HepG2 (cell line): Measurements from ENCODE around the gene SMYD1. TPM values are rescaled to one million over a fixed set of nuclear protein-coding genes. Genes with fewer than 3 reads are reported as not detected.

Source experiments
- ATAC-seq: fragments of 200-7000 bp; cut with Tn5 transposase; 3 replicates; pipeline ENCODE4 v1.9.1; 2020; ENCODE audit warnings: mild to moderate bottlenecking, moderate library complexity
- BruUV-seq: library from RNA; stranded (reverse); fragments of 400-500 nt; replicated peaks from 2 replicates; lab custom pipeline; 2021; lab: Mats Ljungman, UMichigan
- CTCF ChIA-PET: fragments of 300-600 bp; formaldehyde crosslinking; extraction: SDS; loops from one replicate; lab custom pipeline; 2021; ENCODE audit warnings: low total read pairs, inconsistent platforms, low intra/inter-chr PET ratio; lab: Yijun Ruan, JAX
- POLR2A ChIA-PET: fragments of 350-600 bp; sonication (Branson Sonifier 250); formaldehyde crosslinking; loops from one replicate; lab custom pipeline; 2020; ENCODE audit warnings: antibody characterized with exemption, inconsistent platforms; lab: Yijun Ruan, JAX
- DNase-seq: peaks from one replicate; pipeline ENCODE4 v3.0.0-alpha.2; 2015; ENCODE audit warnings: low spot score
- FAIRE-seq: peaks from 3 replicates; lab custom pipeline; 2011; peaks lifted over from hg19 to GRCh38; lab: Jason Lieb, UNC
- H2AFZ ChIP-seq: one replicate; pipeline ENCODE4 v1.6.1; 2011; ENCODE audit warnings: low read length, inconsistent platforms
- H3K27ac ChIP-seq: fragments of 300-600 bp; 3 replicates; pipeline ENCODE4 v1.8.0; 2011; ENCODE audit warnings: mixed run types, mild to moderate bottlenecking, mixed read lengths, low read length, inconsistent platforms; ENCODE audit not compliant: insufficient read depth; ENCODE audit errors: extremely low read length
- H3K27me3 ChIP-seq, 2 experiments: fragments of 200-600 bp in 1 of 2; 2 replicates in 1 of 2; 3 replicates in 1 of 2; pipeline versions ENCODE4 v1.6.0 to v1.8.0; 2011; ENCODE audit warnings: low read length in 2 of 2, mild to moderate bottlenecking in 2 of 2, moderate library complexity in 2 of 2, inconsistent platforms in 1 of 2; ENCODE audit not compliant: insufficient read depth in 2 of 2, control insufficient read depth in 1 of 2
- H3K36me3 ChIP-seq, 2 experiments: fragments of 200-600 bp in 1 of 2; replicated peaks in 1 of 2; 2 replicates in 1 of 2; 3 replicates in 1 of 2; pipeline versions ENCODE4 v1.5.1 to v1.8.0; 2011; ENCODE audit warnings: low read length in 2 of 2, inconsistent platforms in 1 of 2; ENCODE audit not compliant: insufficient read depth in 2 of 2, control insufficient read depth in 1 of 2
- H3K4me1 ChIP-seq: 2 replicates; pipeline ENCODE4 v1.5.1; 2012; ENCODE audit warnings: low read length, inconsistent platforms; ENCODE audit not compliant: insufficient read depth
- H3K4me2 ChIP-seq: 2 replicates; pipeline ENCODE4 v1.6.0; 2011; ENCODE audit warnings: low read depth, low read length, inconsistent platforms
- H3K4me3 ChIP-seq, 3 experiments: fragments of 200-600 bp in 1 of 3; sonication (generic), shearing (Covaris generic) in 1 of 3; replicated peaks in 1 of 3; 2 replicates each; pipeline ENCODE4 v1.5.1; 2011 to 2016; ENCODE audit warnings: low read length in 3 of 3, inconsistent platforms in 2 of 3, low read depth in 2 of 3, mild to moderate bottlenecking in 2 of 3, control low read depth in 1 of 3, mixed read lengths in 1 of 3; ENCODE audit not compliant: insufficient read depth in 1 of 3
- H3K79me2 ChIP-seq: one replicate; pipeline ENCODE4 v1.6.1; 2011; ENCODE audit warnings: low read length, inconsistent platforms; ENCODE audit not compliant: insufficient read depth
- H3K9ac ChIP-seq: 2 replicates; pipeline ENCODE4 v1.6.0; 2011; ENCODE audit warnings: mild to moderate bottlenecking, low read depth, low read length, inconsistent platforms; ENCODE audit not compliant: insufficient read depth
- H3K9me3 ChIP-seq: 2 replicates; pipeline ENCODE4 v1.5.1; 2012; ENCODE audit warnings: mild to moderate bottlenecking, low read length
- H4K20me1 ChIP-seq: 2 replicates; pipeline ENCODE4 v1.6.0; 2011; ENCODE audit warnings: inconsistent platforms, mild to moderate bottlenecking, low read length, moderate library complexity; ENCODE audit not compliant: insufficient read depth
- ZNF12 ChIP-seq: sonication (generic); formaldehyde crosslinking; IDR thresholded peaks from 2 replicates; pipeline ENCODE4 v1.5.0; 2020; ENCODE audit warnings: missing genetic modification reagents
- ZNF280D ChIP-seq: sonication (generic); formaldehyde crosslinking; IDR thresholded peaks from 2 replicates; pipeline ENCODE4 v1.5.1; 2020; ENCODE audit warnings: mild to moderate bottlenecking, missing genetic modification reagents
- ZNF782 ChIP-seq: sonication (generic); formaldehyde crosslinking; IDR thresholded peaks from 2 replicates; pipeline ENCODE4 v1.4.0; 2020; ENCODE audit warnings: missing genetic modification reagents, mild to moderate bottlenecking, borderline replicate concordance
- WGBS: methylation state at CpG from one replicate; pipeline ENCODE4 v1.1.6; 2017; ENCODE audit warnings: low lambda C conversion rate; 5-methylcytosine and 5-hydroxymethylcytosine counted together
- in situ Hi-C: cut with HindIII; loops from 2 replicates; pipeline ENCODE4 v1.10.0; 2017; ENCODE audit warnings: low pct_unique_long_range_greater_than_20kb; ENCODE audit not compliant: extremely low pct_ligation_motif_present
- intact Hi-C: fragments of 100-400 bp; cut with micrococcal nuclease; formaldehyde crosslinking; loops from one replicate; pipeline ENCODE4 v1.10.0; 2022; ENCODE audit not compliant: unreplicated experiment
- polyA plus RNA-seq, 8 experiments: library from polyadenylated mRNA; depleted of rRNA in 3 of 8; stranded (reverse) in 7 of 8; unstranded in 1 of 8; fragments of >200 nt; fragmentation: Illumina TruSeq in 4 of 8; extraction: Trizol in 4 of 8; gene quantifications; 2 replicates each; pipeline versions ENCODE4 v1.2.1 to v1.2.3, GENCODE V29; 2011 to 2016; ENCODE audit warnings: low read depth in 4 of 8, missing spikeins in 1 of 8, mixed read lengths in 1 of 8; ENCODE audit not compliant: insufficient read depth in 1 of 8
- total RNA-seq, 5 experiments: library from RNA; depleted of rRNA; stranded (reverse); fragments of >200 nt; fragmentation: Illumina TruSeq; extraction: Trizol; gene quantifications; 2 replicates each; pipeline ENCODE4 v1.2.3, GENCODE V29; 2016; ENCODE audit warnings: low read depth in 1 of 5
- TF ChIP-seq, protein P1 (sequence below): sonication (generic); formaldehyde crosslinking; IDR thresholded peaks from 2 replicates; pipeline ENCODE4 v1.4.0; 2020; ENCODE audit warnings: mild to moderate bottlenecking, missing genetic modification reagents, borderline replicate concordance

Gene SMYD1
- total and polyA plus RNA-seq, 2 of the 13 experiments (the other 11 are each of a cell fraction or from before 2014, with no cell fraction given), result not detected

DNA sequence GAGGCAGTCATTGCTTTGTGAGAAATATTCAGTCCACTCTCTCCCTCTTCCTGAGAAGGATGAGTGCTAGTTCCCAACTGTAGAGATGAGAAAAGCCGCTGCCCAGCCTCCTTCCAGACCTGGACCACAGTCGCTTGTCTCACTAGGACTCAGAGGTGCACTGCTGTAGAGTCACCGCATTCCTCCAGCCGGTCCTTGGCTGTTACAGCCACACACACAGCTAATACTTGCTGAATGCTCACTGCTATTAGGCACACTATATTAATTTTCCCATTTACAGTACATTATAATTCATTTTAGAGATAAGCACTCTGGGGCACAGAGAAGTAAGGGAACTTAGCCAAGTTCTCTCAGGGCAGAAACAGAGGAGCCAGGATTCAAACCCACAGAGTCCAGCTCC lies 70.2 kb downstream of the SMYD1 start:
- in situ Hi-C loops (no loop called here), intact Hi-C loops (loop anchor here (2.0 to 5.0 kb wide), 2 partner anchors 15 to 74 kb away; no protein-coding TSS in a partner anchor)
- DNase-seq (no peak), ATAC-seq (no peak), FAIRE-seq (no peak)
- Histone ChIP-seq H3K9me3 (peaks cover 14% of the 10 kb centered on the region), H4K20me1 (no peaks in the 10 kb centered on the region), H2AFZ (no peak overlapping the region), H3K4me1 (peaks cover 82% of the 10 kb centered on the region), H3K79me2 (no peaks in the 10 kb centered on the region), H3K27ac (peak overlapping the region; percentile 89), H3K4me2 (no peak overlapping the region), H3K4me3 (no peak overlapping the region), H3K27me3 (no peaks in the 10 kb centered on the region), H3K9ac (no peak overlapping the region), H3K36me3 (no peaks in the 10 kb centered on the region)
- BruUV-seq, result no TSS peak
- POLR2A ChIA-PET, result interaction anchor here (1.9 to 5.8 kb wide), 4 partner anchors 7 to 121 kb away, joined by 9 to 122 read pairs (median 20); partner anchors contain the start of genes FABP1 and RNU2-63P
- CTCF ChIA-PET, result no interaction called here
- TF ChIP-seq, protein P1, sequence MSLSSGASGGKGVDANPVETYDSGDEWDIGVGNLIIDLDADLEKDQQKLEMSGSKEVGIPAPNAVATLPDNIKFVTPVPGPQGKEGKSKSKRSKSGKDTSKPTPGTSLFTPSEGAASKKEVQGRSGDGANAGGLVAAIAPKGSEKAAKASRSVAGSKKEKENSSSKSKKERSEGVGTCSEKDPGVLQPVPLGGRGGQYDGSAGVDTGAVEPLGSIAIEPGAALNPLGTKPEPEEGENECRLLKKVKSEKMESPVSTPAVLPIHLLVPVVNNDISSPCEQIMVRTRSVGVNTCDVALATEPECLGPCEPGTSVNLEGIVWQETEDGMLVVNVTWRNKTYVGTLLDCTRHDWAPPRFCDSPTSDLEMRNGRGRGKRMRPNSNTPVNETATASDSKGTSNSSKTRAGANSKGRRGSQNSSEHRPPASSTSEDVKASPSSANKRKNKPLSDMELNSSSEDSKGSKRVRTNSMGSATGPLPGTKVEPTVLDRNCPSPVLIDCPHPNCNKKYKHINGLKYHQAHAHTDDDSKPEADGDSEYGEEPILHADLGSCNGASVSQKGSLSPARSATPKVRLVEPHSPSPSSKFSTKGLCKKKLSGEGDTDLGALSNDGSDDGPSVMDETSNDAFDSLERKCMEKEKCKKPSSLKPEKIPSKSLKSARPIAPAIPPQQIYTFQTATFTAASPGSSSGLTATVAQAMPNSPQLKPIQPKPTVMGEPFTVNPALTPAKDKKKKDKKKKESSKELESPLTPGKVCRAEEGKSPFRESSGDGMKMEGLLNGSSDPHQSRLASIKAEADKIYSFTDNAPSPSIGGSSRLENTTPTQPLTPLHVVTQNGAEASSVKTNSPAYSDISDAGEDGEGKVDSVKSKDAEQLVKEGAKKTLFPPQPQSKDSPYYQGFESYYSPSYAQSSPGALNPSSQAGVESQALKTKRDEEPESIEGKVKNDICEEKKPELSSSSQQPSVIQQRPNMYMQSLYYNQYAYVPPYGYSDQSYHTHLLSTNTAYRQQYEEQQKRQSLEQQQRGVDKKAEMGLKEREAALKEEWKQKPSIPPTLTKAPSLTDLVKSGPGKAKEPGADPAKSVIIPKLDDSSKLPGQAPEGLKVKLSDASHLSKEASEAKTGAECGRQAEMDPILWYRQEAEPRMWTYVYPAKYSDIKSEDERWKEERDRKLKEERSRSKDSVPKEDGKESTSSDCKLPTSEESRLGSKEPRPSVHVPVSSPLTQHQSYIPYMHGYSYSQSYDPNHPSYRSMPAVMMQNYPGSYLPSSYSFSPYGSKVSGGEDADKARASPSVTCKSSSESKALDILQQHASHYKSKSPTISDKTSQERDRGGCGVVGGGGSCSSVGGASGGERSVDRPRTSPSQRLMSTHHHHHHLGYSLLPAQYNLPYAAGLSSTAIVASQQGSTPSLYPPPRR, result 0 out of 2 replicates have a peak, but pooled peaks have one; percentile 7
- TF ChIP-seq ZNF280D (0 out of 2 replicates have a peak, but pooled peaks have one; percentile 36), ZNF12 (CRISPR knock-in tag) (peak; percentile 97), ZNF782 (CRISPR knock-in tag) (no peak)
- 96% methylated on average over 4 of the region's 4 CpGs for WGBS
